ENCODE measurements around the gene SPINK7.
"Not testable (repeated sequence)": the region's sequence is repeated elsewhere in the genome, so short reads cannot be mapped to it uniquely, and the experiment has no call there.

SPINK7 gene

GRCh38 chr5:148312153-148312552, at the start of gene SPINK7:
Gene SPINK7, plus strand, starts transcription at chr5:148312423. Its CDS starts 61 bp downstream, at chr5:148312484.
- DNase-seq (ENCODE audit: low read depth in 2 of 2) = no peak

- DNase-seq (ENCODE audit: low read depth in 2 of 2) = no peak
Observed at GRCh38 chr5:148267962-148268361, 44.3 kb upstream of the SPINK7 start.

GRCh38 chr5:148268566-148268965, 43.7 kb upstream of the SPINK7 start, which contains the start of gene SPINK13:
Gene SPINK13, plus strand, starts transcription at chr5:148268794. Its CDS starts 1,279 bp downstream, at chr5:148270073.
- DNase-seq (ENCODE audit: low read depth in 2 of 2) = no peak

GRCh38 chr5:148275129-148275528, 37.1 kb upstream of the SPINK7 start:
- DNase-seq (ENCODE audit: low read depth in 2 of 2) = not testable (repeated sequence)

- not testable (repeated sequence) for DNase-seq (ENCODE audit: low read depth in 2 of 2)
Observed at GRCh38 chr5:148280893-148281292, 31.3 kb upstream of the SPINK7 start.

GRCh38 chr5:148281336-148281735, 30.9 kb upstream of the SPINK7 start:
- DNase-seq (ENCODE audit: low read depth in 2 of 2) = not testable (repeated sequence)

- no peak for DNase-seq (ENCODE audit: low read depth in 2 of 2)
Observed at GRCh38 chr5:148290271-148291195, 21.7 kb upstream of the SPINK7 start.

- DNase-seq (ENCODE audit: low read depth in 2 of 2) = no peak
Observed at GRCh38 chr5:148297731-148298130, 14.5 kb upstream of the SPINK7 start.

GRCh38 chr5:148306446-148306845, 5.8 kb upstream of the SPINK7 start:
- no peak for DNase-seq (ENCODE audit: low read depth in 2 of 2)

- no peak for DNase-seq (ENCODE audit: low read depth in 2 of 2)
Observed at GRCh38 chr5:148309019-148309418, 3.2 kb upstream of the SPINK7 start.

- DNase-seq (ENCODE audit: low read depth in 2 of 2) = no peak
Observed at GRCh38 chr5:148309746-148310145, 2.5 kb upstream of the SPINK7 start.

GRCh38 chr5:148311484-148311883, 739 bp upstream of the SPINK7 start:
- no peak for DNase-seq (ENCODE audit: low read depth in 2 of 2)

- no peak for DNase-seq (ENCODE audit: low read depth in 2 of 2)
Observed at GRCh38 chr5:148314187-148314586, 2.0 kb downstream of the SPINK7 start.

GRCh38 chr5:148314731-148315130, 2.5 kb downstream of the SPINK7 start:
- no peak for DNase-seq (ENCODE audit: low read depth in 2 of 2)

- not testable (repeated sequence) for DNase-seq (ENCODE audit: low read depth in 2 of 2)
Observed at GRCh38 chr5:148320011-148320963, 8.1 kb downstream of the SPINK7 start.

GRCh38 chr5:148333262-148333849, 21.1 kb downstream of the SPINK7 start:
- DNase-seq (ENCODE audit: low read depth in 2 of 2) = no peak

GRCh38 chr5:148335259-148335658, 23.0 kb downstream of the SPINK7 start, which contains the start of gene SPINK9:
Gene SPINK9, plus strand, starts transcription at chr5:148335559. Its CDS starts 55 bp downstream, at chr5:148335614.
- no peak for DNase-seq (ENCODE audit: low read depth in 2 of 2)

GRCh38 chr5:148336704-148337435, 24.6 kb downstream of the SPINK7 start:
- DNase-seq (ENCODE audit: low read depth in 2 of 2) = no peak

- DNase-seq (ENCODE audit: low read depth in 2 of 2) = no peak
Observed at GRCh38 chr5:148342371-148343045, 30.3 kb downstream of the SPINK7 start.

- DNase-seq (ENCODE audit: low read depth in 2 of 2) = no peak
Observed at GRCh38 chr5:148343046-148343407, 30.8 kb downstream of the SPINK7 start.
